Stomach (tissue), 4 donors: ENCODE measurements around the gene CELF4.

ENCODE experiments used
- CTCF ChIP-seq, 7 experiments: fragments of 450-650 bp in 4 of 7; fragments of 200-600 bp in 3 of 7; sonication (generic) in 3 of 7; IDR thresholded peaks; one replicate each; pipeline ENCODE4 v1.5.1; 2016 to 2019; ENCODE audit warnings: antibody characterized with exemption in 7 of 7, control low read depth in 2 of 7, mild to moderate bottlenecking in 1 of 7
- EP300 ChIP-seq: sonication (generic); formaldehyde crosslinking; IDR thresholded peaks from one replicate; pipeline ENCODE4 v1.6.1; 2017; ENCODE audit warnings: antibody characterized with exemption
- POLR2A ChIP-seq, 4 donors: fragments of 450-650 bp; IDR thresholded peaks; one replicate each; pipeline ENCODE4 v1.6.1; 2016; ENCODE audit warnings: antibody characterized with exemption in 4 of 4, control low read depth in 2 of 4, mild to moderate bottlenecking in 1 of 4, moderate library complexity in 1 of 4
- POLR2AphosphoS5 ChIP-seq, 3 donors: sonication (generic); formaldehyde crosslinking; IDR thresholded peaks; one replicate each; pipeline ENCODE4 v1.6.1; 2016; ENCODE audit warnings: antibody characterized with exemption in 3 of 3

GRCh38 chr18:37219257-37219656, 346.3 kb downstream of the CELF4 start:
- TF ChIP-seq CTCF (IDR thresholded peaks at IDR 0.05) (no peak), POLR2A (IDR thresholded peaks at IDR 0.05) (no peak), POLR2AphosphoS5 (IDR thresholded peaks at IDR 0.05) (no peak), EP300 (no peak)
